ENCODE data around the gene TCTN1. TPM values are rescaled to one million over a fixed set of nuclear protein-coding genes. Genes with fewer than 3 reads are reported as not detected.

The TCTN1 gene
- total and polyA plus RNA-seq, 2 of the 13 experiments (the other 11 are each of a cell fraction or from before 2014, with no cell fraction given) = 13.6 to 16.0 TPM

DNA sequence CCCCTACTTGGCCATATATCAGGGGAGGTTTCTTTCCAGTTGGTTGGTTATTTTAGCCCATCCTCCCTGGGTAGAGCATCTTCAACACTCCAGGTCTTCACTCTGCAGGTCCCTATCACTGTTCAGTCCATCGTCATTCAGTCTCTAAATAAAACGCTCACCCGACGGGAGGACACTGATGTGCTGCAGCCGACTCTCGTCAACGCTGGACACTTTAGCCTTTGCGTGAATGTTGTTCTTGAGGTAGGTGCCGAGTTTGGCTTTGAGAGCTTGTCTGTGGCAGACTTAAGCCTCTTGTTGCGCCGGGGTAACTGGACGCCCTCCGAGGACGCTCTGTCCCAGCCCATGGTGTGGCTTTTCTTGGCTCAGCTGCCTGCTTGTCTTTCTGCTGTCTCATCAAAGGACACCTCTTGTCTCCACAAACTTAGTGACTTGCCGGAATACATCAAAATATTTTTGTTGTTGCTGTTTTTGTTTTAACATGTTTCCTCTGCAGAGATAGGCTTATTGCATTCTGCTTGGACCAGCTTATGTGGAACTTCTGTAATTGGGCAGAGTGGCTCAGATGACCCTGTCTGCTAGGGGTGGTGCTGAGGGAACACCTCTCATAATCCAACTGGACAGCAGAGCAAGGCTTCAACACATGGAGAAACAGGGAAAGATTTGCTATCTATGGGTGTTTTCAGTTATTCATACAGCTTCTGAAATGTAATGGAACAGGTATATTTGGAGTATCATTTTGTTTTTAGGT is 26.5 kb downstream of the TCTN1 start:
- no peak overlapping the region for H3K9ac ChIP-seq (ENCODE audit: insufficient read depth, low read depth, low read length)
- peaks cover 0 to 3% of the 10 kb centered on the region in 2 experiments; a peak in 2 of 5 replicates for H3K36me3 ChIP-seq (replicated peaks in 1 of 2; ENCODE audit: control insufficient read depth in 1 of 2, insufficient read depth in 2 of 2, low read length in 2 of 2)
- H3K27me3 ChIP-seq (ENCODE audit: control insufficient read depth in 1 of 2, insufficient read depth in 2 of 2, low read length in 2 of 2) = no peaks in the 10 kb centered on the region
- ATAC-seq (no peak), FAIRE-seq (no peak), DNase-seq (ENCODE audit: low spot score) (no peak)
- BruUV-seq (replicated peaks) = no TSS peak
- intact Hi-C loops (cut with micrococcal nuclease; ENCODE audit: unreplicated experiment) (no loop called here), in situ Hi-C loops (cut with HindIII; ENCODE audit: extremely low pct_ligation_motif_present, low pct_unique_long_range_greater_than_20kb) (no loop called here)
- no peaks in the 10 kb centered on the region for H4K20me1 ChIP-seq (ENCODE audit: insufficient read depth, low read length)
- no peaks in the 10 kb centered on the region for H3K9me3 ChIP-seq (ENCODE audit: low read length)
- H2AFZ ChIP-seq (ENCODE audit: low read length) = no peak overlapping the region
- no peak overlapping the region for H3K4me2 ChIP-seq (ENCODE audit: low read depth, low read length)
- TF ChIP-seq CERS6 (CRISPR knock-in tag; IDR thresholded peaks at IDR 0.05) (no peak), ZNF530 (CRISPR knock-in tag; IDR thresholded peaks at IDR 0.05; ENCODE audit: low read depth) (no peak), AGO1 (IDR thresholded peaks at IDR 0.05; ENCODE audit: low read depth, low read length, poor library complexity, severe bottlenecking) (no peak), FOXP4 (CRISPR knock-in tag; IDR thresholded peaks at IDR 0.05) (no peak), ZNF629 (CRISPR knock-in tag; conservative IDR thresholded peaks at IDR 0.05) (no peak)
- H3K27ac ChIP-seq (ENCODE audit: extremely low read length, insufficient read depth, low read length) = no peak overlapping the region
- CTCF ChIA-PET (ENCODE audit: low intra/inter-chr PET ratio, low total read pairs) = no interaction called here
- WGBS (ENCODE audit: low lambda C conversion rate) = 97% methylated on average over 15 of the region's 15 CpGs
- POLR2A ChIA-PET = no interaction called here
- no peaks in the 10 kb centered on the region for H3K4me1 ChIP-seq (ENCODE audit: insufficient read depth, low read length)
- H3K4me3 ChIP-seq (replicated peaks in 1 of 3; ENCODE audit: insufficient read depth in 1 of 3, low read depth in 2 of 3, low read length in 3 of 3) = no peak overlapping the region
- no peaks in the 10 kb centered on the region for H3K79me2 ChIP-seq (ENCODE audit: insufficient read depth, low read length)
